ENCODE data around the gene GNAL.
"Not testable (repeated sequence)": the region's sequence is repeated elsewhere in the genome, so short reads cannot be mapped to it uniquely, and the experiment has no call there.

GNAL gene

DNA sequence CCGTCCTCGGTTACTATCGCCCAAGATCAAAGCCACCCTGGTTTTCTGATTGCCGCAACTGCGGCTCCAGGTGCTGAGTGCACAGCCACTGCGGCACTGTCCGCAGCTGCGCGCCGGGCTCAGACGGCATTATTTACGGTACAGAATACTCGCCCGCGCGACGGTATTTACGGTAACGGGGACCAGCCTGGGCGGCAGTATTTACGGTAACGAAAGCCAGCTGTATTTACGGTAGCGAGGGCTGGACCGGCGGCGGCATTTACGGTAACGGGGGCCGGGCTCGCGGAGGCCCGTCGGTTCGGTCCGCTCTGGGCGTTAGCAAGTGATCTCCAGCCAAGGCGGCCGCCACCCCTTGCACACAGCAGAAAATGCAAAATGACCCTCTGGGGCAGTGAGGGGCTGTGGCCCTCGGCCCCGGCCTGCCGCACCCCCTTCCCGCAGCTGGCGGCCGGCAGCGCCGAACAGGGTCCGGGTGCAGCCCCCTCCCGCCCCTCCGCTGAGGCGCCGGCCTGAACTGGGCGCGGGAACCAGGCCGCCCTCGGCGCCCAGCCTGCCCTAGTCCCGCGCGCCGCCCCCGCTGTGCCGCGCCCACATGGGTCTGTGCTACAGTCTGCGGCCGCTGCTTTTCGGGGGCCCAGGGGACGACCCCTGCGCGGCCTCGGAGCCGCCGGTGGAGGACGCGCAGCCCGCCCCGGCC is at the start of gene GNAL:
Gene GNAL, plus strand, starts transcription at position 293 of the 697 bp plus-strand sequence. Its CDS starts 300 bp downstream, at position 593.
- DNase-seq (ENCODE audit: low spot score), result peak; percentile 86

DNA sequence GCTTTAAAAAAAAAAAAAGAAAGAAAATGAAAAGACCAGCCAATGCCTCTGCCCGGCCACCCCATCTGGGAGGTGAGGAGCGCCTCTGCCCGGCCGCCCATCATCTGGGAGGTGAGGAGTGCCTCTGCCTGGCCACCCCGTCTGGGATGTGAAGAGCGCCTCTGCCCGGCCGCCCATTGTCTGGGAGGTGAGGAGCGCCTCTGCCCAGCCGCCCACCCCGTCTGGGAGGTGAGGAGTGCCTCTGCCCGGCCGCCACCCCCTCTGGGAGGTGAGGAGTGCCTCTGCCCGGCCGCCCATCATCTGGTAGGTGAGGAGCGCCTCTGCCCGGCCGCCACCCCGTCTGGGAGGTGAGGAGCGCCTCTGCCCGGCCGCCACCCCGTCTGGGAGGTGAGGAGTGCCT is 41.8 kb upstream of the GNAL start:
- not testable (repeated sequence) for DNase-seq (ENCODE audit: low spot score)

DNA sequence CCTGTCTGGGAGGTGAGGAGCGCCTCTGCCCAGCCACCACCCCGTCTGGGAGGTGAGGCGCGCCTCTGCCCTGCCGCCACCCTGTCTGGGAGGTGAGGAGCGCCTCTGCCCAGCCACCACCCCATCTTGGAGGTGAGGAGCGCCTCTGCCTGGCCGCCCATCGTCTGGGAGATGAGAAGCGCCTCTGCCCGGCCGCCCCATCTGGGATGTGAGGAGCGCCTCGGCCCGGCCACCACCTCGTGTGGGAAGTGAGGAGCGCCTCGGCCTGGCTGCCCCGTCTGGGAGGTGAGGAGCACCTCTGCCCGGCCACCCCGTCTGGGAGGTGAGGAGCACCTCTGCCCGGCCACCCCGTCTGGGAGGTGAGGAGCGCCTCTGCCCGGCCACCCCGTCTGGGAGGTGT is 41.3 kb upstream of the GNAL start:
- not testable (repeated sequence) for DNase-seq (ENCODE audit: low spot score)

DNA sequence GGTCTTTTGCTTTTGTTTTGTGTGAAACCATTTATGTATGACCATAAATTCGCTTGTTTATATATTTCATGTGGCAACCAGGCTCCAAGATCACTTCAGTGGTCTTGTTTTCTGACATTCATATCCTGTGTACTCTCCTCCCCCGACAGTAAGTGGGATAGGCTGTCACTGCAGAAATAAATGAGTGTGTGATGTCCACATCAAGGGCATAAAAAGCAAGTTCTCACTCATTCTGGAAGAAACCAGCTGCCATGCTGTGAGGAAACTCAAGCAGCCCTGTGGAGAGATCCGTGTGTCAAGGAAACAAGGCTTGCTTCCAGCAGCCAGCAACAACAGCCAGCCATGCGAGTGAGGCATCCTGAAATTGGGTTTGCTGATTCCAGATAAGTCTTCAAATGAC is 39.2 kb upstream of the GNAL start:
- no peak for DNase-seq (ENCODE audit: low spot score)

DNA sequence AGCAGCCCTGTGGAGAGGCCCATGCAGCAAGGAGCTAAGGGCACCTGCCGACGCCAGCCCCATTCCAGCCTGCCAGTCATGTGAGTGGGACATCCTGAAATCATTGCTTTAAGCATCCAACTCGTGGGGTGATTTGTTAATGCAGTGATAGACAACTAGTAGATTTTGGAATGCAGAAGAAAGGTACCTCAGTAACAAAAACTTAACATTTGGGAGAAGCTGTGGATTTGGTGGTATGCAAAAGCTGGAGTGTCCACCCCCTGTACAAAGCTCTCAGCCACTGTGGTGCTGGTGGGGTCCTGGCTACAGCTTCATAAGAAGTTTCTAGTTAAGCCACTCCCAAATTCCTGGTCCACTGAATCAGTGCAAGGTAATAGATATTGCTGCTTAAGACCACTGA is 37.2 kb upstream of the GNAL start:
- no peak for DNase-seq (ENCODE audit: low spot score)

DNA sequence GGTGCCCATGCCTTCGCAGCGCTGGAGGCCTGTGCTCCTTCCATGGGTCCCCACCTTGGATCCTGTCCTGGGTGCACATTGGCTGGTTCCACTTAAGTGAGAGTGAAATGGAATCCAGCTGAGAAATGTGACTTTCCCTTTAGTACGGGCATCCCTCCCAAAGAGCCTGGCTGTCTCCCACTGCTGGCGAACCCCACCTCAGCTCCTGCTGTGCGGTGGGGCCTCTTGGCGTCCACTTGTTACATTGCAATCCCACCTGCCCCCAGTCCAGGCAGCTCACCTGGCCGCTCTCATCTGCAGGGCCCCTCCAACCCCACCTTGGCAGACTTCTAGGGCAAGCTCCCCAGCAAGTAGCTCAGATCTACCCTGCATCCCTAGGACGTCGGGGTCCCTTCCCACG is 35.5 kb upstream of the GNAL start:
- DNase-seq (ENCODE audit: low spot score), result no peak

DNA sequence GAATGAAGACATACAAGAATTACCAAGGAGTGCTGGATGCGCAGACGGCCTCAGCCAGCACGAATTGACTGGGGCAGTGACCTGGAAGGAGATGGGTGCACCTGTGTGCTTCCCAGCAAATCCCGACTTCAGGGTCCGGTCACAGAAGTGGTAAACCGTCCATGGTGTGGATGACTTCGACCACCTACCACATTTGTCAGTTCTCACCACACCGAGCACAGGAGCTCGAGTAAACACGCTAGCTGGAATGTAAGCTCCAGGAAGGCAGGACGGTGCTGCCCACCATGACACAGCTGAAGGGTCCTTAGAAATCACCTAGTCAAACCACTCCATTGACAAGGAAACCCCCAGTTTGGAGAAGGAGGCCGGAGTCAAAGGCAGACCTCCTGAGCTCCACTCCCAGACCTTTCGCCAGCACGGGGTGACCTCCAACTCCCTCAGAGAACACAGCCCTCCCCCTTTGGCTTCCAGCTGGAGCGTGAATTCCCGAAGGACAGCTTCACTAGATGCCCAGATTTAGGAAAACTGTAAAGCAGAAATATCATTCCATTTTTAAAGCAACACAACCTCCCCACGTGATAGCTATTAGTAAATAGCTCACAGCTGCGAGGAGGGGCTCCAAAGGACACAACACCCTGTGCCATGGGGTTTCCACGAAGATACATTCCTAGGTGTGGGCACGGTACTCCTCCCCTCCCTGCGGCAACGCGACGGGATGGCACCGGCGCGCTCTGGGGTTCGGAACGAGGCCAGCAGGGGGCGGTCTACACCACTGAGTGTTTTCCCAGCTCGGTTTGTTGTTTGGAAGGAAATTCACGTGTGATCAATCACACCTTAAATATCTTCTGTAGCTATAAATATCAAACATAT is 34.1 kb upstream of the GNAL start:
- DNase-seq (ENCODE audit: low spot score), result peak; percentile 68

DNA sequence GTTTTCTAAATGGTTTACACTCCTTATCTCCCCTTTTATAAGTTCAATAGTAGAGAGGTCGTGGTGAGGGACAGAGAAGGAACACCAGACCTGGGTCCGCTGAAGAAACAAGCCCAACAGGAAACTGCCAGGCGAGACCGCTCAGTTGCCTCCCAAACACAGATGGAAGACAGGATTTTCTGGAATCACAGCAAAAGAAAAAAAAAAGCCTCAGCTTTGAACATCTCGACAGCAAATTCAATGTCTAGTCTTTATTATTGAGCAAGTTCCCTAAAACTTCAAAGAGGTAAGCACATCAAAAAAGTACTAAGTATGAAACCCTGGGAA is 33.5 kb upstream of the GNAL start:
- DNase-seq (ENCODE audit: low spot score), result no peak

DNA sequence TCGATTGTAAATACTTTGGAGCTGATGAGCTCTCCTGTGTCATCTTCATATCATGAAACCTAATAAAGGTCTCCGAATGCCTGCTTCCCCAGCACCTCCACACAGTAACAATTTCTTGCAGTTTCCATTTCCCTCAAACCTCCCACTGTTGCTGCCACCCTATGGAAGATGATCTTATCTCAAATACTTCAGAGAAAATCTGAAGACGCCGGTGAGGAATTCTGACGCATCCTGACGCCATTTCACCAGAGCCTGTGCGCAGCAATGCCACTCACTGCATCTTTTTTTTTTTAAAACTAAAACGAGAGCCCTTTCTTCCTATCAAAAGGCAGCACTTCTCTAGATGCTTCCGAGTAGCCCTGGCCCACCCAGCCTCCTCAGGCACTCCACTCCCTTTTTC is 31.9 kb upstream of the GNAL start:
- no peak for DNase-seq (ENCODE audit: low spot score)

DNA sequence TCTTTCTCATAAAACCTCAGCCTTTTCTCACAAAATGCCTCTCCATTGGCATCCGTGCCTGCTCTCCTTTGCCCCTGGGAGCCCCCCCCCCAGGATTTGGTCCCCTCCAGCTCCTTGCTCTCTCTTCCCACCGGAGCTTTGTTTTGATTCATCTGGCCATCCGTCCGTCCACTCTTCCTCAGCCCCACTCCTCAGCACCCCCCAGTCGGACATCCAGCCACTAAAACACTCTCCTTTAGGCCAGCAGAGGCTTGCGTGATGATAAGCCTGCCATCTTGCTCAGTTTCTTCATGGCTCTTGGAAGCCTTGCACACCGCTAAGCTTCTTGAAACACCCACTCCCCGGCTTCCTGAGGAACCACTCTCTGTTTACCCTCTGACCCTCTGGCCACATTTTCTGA is 31.5 kb upstream of the GNAL start:
- no peak for DNase-seq (ENCODE audit: low spot score)

DNA sequence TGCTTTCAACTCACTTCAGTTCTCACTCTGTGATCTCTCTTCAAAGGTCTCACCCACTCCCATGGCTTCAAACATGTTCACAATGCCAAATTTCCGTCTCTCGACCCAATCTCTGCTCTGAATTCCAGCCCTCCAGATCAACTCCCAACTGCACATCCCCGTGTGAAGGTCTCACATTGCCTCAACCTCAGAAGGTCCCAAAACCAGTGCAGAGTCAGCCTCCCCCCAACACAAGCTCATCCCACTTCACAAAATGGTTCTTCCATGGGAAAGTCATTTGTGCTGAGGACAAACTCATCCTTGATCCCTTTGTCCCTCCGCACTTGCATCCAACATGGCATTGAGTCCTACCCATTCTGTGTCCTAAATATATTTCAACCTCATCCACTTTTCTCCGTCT is 31.0 kb upstream of the GNAL start:
- DNase-seq (ENCODE audit: low spot score), result no peak

DNA sequence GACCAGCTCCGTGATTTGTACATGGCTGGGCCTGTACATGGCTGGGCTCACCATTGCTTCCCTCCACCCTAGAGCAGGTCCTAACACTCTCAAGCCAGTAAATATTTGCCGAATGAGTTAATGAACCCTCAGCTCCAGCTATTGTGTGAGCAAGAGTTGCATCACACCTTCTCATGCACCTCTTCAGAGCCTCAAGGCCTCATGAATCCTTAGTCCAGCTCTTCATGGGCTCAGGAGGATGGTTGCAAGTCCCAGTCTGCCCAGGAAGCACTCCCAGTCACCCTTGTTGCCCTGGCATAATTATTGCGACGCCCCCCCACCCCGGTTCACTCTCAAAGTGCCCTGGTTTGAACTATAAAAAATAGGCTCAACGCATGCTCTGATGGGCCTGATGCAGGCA is 30.1 kb upstream of the GNAL start:
- no peak for DNase-seq (ENCODE audit: low spot score)

DNA sequence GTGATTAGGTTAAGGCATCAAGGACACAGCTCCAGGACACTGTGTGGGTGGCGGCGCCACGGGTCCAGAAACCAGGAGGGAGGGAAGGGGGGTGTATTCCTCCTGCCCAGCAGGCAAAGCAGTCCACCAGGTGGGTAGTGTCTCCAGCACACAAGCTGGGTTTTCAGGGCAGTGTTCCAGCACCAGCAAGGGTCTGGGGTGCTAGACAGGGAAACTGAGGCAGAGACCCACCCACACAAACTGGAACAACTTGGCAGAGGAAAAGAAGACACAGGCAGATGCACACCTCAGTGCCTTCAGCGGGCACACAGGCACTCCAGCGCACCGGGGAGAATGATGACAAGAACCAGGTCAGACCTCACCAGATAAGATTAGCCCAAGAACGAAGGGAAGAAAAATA is 28.4 kb upstream of the GNAL start:
- DNase-seq (ENCODE audit: low spot score), result no peak

DNA sequence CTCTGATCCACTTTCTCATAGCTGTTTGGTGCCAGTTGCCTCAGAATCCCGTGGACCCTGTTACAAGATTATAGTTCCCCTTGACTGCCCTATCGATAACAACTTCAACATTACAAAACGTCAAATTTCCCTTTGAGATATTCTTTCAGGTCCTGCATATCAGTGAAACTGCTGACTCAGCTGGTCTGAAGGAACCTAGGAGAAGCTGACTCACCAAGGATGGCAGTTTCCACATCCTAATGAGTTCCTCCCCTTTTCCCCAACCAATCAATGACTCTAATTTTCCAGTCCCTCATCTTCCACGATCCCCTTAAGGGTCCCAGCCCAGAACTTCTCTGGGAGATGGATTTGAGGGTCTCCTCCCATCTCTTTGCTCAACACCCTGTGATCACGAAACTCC is 27.6 kb upstream of the GNAL start:
- no peak for DNase-seq (ENCODE audit: low spot score)

DNA sequence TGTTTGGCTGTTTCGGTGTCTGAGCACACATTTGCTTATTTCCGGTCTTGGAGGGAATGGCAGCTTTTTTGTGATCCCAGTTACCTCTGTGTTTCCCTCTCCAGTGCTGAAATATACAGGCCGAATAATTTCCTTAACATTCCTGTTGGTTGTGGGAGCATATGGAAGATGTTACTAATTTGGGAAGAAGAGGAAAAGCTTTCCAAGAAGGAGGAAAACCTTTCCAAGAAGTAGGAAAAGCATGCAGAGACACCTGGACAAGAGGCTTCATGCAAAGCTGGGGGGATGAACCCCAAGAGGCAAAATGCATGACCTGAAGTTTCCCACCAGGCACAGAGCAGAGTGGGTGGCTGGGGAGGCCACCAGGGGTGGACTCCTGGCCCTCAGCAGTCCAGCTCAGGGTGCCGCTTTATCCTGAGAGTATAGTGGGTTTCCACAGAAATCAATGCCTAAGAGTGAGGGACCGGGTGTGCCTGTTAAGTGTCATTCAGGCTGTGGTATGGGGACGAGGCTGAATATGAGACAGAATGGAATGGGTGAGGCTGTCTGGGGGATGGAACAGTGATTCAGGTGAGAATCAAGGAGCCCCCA is 25.5 kb upstream of the GNAL start:
- no peak for DNase-seq (ENCODE audit: low spot score)

DNA sequence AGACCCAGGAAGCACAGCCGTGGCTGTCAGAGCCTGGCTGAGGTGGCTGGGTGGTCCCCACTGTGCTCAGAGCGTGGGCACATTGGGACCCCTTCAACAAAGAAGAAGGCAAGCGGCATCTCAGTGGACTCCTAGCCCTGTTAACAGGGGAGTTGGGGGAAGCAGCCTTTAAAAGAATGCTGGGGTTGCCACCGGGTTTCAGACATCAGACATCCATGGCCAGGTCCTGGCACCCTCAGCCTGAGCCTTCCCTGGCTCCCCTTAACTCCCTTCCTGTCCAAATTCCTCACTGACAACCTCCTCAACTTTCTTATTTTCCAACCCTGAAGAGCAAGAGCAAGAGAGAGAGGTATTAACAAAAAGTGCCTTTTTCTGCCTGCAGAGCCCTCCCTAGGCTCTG is 24.8 kb upstream of the GNAL start:
- DNase-seq (ENCODE audit: low spot score), result no peak

DNA sequence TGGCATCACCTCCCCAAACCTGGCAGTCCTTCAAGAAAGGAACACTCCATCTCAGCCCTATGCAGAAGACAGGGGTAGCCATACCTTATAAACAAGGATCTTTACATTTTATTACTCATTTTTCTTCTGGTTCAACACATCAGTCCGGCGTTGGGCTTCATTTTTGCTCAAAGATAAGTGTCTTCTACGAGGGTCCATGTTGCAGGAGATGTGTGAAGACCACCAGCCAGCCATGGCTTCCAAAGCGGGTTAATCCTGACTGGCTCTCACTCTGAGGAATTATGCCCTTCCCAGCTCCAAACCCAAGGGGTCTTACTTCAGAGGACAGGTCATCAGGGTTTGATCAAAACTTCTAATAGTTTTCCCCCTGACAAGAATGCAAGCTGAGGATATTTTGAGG is 23.9 kb upstream of the GNAL start:
- DNase-seq (ENCODE audit: low spot score), result no peak

DNA sequence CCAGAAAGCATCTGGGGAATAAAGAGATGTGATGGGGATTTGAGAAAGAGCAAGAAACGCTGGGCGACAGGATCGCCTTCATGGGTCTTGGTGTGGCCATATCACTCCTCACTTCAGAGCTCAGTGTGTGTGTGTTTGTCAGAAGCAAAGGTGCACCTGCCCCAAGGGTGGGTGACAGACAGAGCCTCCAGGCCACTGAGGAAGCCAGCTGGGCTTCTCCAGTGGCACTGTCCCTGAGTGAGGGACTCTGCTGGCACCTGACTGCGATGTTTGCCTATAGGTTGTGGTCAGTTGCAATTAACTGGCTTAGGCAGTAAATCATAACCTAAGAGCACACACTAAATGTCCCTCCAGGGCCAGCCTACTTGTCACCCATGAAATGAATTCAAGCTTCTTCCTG is 23.5 kb upstream of the GNAL start:
- no peak for DNase-seq (ENCODE audit: low spot score)

DNA sequence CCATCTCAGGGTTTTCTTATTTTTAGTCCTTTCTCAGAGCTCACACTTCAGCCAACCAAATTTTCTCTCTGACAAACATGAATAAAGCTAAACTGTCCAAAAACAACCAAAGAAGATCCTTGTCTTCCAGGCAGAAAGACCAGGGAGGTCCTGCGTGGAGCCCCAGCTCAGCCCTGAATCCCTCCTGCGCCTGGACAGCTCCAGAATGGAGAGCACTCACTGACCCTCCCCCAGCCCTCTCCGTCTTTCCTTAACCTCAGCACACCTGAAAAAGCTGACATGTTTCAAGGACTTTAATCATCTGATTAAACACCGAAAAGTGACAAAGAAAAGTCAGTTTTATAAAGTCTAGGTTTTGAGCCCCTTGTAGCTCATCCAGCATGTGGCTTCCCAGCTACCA is 22.9 kb upstream of the GNAL start:
- DNase-seq (ENCODE audit: low spot score), result no peak

DNA sequence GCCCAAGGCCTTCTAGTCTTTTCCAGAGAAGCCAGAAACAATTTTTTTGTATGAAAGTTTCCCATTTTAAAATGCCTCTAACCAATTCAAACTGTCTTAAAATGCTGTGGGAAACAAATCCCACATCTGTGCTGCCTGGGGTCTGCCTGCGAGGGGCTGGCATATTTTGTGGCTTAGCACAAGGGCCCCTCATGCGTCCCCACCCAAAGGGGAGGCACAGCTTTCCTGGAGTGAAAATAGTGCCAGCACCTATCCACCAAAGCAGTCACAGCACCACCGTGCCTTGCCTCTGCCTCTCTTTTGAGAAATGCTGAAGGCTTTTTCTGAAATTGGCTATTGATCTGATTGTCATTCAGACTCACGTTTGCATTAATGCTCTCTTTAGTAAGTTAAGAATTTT is 22.2 kb upstream of the GNAL start:
- no peak for DNase-seq (ENCODE audit: low spot score)

DNA sequence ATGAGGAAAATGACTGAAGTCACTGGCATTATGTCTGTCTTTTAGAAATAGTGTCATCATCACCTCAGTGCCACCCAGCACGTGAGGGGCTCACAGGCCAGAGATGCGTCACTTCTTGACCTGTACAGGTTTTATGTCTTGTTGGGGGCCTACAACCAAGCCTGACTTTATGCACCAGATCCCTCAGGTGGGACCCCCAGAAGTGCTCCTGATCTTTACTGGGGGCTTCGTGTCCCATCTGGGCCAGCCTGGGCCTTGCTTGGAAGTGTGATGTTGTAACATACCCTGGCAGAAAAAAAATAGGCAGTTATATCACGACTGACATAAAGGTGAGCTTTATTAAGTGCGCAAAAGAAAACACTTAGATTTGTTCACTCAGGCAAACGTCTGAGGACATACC is 21.5 kb upstream of the GNAL start:
- DNase-seq (ENCODE audit: low spot score), result no peak

DNA sequence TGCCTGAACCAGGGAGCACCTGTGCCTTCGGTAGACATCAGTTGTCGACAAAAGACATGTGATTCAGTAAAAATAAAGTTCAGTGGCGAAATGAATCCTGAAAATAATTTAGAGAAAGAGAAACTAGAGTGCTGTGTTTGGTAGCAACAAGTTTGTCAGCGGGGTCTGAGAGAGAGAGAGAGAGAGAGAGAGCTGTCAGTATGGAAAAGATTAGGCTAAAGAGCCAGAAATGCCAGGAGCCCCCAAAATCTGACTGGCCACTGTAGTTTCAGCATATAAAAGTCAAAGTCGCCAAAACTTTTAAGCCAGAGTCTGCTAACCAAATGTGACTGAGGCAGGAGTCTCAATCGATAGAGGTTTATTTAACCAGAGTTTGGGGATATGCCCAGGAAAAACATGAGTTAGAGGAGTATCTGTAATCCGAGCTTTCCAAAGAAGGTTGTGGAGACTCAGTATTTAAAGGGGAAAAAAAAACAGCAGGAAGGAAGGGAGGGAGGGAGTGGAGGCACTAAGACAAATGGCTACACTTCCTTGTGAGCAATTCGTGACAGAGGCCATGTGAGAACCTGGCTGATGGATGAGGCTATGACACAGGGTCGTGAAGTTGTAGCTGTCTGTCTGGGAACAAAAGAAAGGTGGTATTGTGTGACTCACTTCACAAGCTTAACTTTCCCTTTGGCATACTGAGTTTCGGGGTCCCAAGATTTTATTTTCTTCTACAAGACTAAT is 20.5 kb upstream of the GNAL start:
- DNase-seq (ENCODE audit: low spot score), result no peak

Data from Ammon's horn (tissue), 1 donor.